DND-41 (cell line): ENCODE measurements around the gene NINL.

Experiments used
- CTCF ChIP-seq: IDR thresholded peaks from 2 replicates; pipeline ENCODE4 v1.5.1; 2012; ENCODE audit warnings: borderline replicate concordance, low read length, moderate library complexity, mild to moderate bottlenecking; ENCODE audit not compliant: poor library complexity, severe bottlenecking; ENCODE audit errors: extremely low read depth
- EZH2 ChIP-seq: IDR thresholded peaks from 3 replicates; pipeline ENCODE4 v1.6.1; 2012; ENCODE audit warnings: borderline replicate concordance, low read depth, mild to moderate bottlenecking, moderate library complexity, low read length, inconsistent platforms; ENCODE audit not compliant: severe bottlenecking

- no peak for TF ChIP-seq CTCF
- TF ChIP-seq EZH2: no peak
These were observed 7.0 kb upstream of the NINL start for GRCh38 chr20:25592135-25592852.
